Gastroesophageal sphincter (tissue), 4 donors: ENCODE results near the gene NRP2. TPM values are rescaled to one million over a fixed set of nuclear protein-coding genes. Genes with fewer than 3 reads are reported as not detected.

ENCODE experiments used
- ATAC-seq: fragments of 150-250 bp; one replicate; pipeline ENCODE4 v1.9.1; 2016; ENCODE audit warnings: mild to moderate bottlenecking, moderate library complexity
- H3K27ac ChIP-seq, 4 donors: fragments of 200-600 bp; sonication (generic) in 3 of 4; 1 replicate in 3 of 4; 2 replicates in 1 of 4; pipeline ENCODE4 v1.5.1; 2016 to 2019
- H3K27me3 ChIP-seq: fragments of 200-600 bp; sonication (generic); one replicate; pipeline ENCODE4 v1.5.1; 2019
- H3K36me3 ChIP-seq, 2 donors: fragments of 200-600 bp; sonication (generic); one replicate each; pipeline ENCODE4 v1.5.1; 2019; ENCODE audit warnings: control low read depth in 1 of 2
- H3K4me1 ChIP-seq, 3 donors: fragments of 200-600 bp; sonication (generic); 1 replicate in 2 of 3; 2 replicates in 1 of 3; pipeline ENCODE4 v1.5.1; 2016 to 2019; ENCODE audit warnings: control low read depth in 2 of 3
- H3K4me3 ChIP-seq, 2 donors: fragments of 200-600 bp; sonication (generic); one replicate each; pipeline ENCODE4 v1.5.1; 2019; ENCODE audit warnings: mild to moderate bottlenecking in 1 of 2, moderate library complexity in 1 of 2
- H3K9me3 ChIP-seq, 3 donors: fragments of 200-600 bp; sonication (generic); one replicate each; pipeline ENCODE4 v1.5.1; 2017 to 2019; ENCODE audit warnings: control low read depth in 2 of 3
- EP300 ChIP-seq: sonication (generic); formaldehyde crosslinking; IDR thresholded peaks from one replicate; pipeline ENCODE4 v1.6.1; 2017; ENCODE audit warnings: antibody characterized with exemption, mild to moderate bottlenecking
- POLR2A ChIP-seq, 2 donors: fragments of 450-650 bp; IDR thresholded peaks; one replicate each; pipeline ENCODE4 v1.6.1; 2017; ENCODE audit warnings: antibody characterized with exemption in 2 of 2, mild to moderate bottlenecking in 2 of 2, moderate library complexity in 1 of 2
- POLR2AphosphoS5 ChIP-seq: sonication (generic); formaldehyde crosslinking; IDR thresholded peaks from one replicate; pipeline ENCODE4 v1.6.1; 2017; ENCODE audit warnings: antibody characterized with exemption
- WGBS, 2 donors: methylation state at CpG; one replicate each; pipeline ENCODE4 v1.1.5; 2018; ENCODE audit warnings: low coverage in 1 of 2; 5-methylcytosine and 5-hydroxymethylcytosine counted together
- total RNA-seq, 4 donors: library from RNA; depleted of rRNA; stranded (reverse); fragments of >200 nt; gene quantifications; one replicate each; pipeline ENCODE4 v1.1.0, GENCODE V29; 2016
- TF ChIP-seq, protein P1 (sequence below), 4 experiments: fragments of 200-600 bp in 2 of 4; fragments of 450-650 bp in 2 of 4; sonication (generic) in 1 of 4; IDR thresholded peaks; one replicate each; pipeline ENCODE4 v1.5.1; 2017 to 2019; ENCODE audit warnings: antibody characterized with exemption in 4 of 4, mild to moderate bottlenecking in 2 of 4, moderate library complexity in 2 of 4

The NRP2 gene
- total RNA-seq, 4 donors from 2014 or later, result 278 to 466 (median 371) TPM

GRCh38 chr2:205682971-205683501, 735 bp downstream of the NRP2 start:
- Histone ChIP-seq H3K9me3 (no peaks in the 10 kb centered on the region), H3K27me3 (no peaks in the 10 kb centered on the region), H3K36me3 (no peaks in the 10 kb centered on the region), H3K4me3 (peak overlapping the region; percentile 92 to 99), H3K4me1 (peaks cover 0 to 49% (median 0%) of the 10 kb centered on the region in 3 donors), H3K27ac (peak overlapping the region; percentile 67 to 96 (median 93))
- TF ChIP-seq POLR2A (IDR thresholded peaks at IDR 0.05), result no peak
- TF ChIP-seq POLR2AphosphoS5, result no peak
- no peak for TF ChIP-seq EP300
- TF ChIP-seq, protein P1, sequence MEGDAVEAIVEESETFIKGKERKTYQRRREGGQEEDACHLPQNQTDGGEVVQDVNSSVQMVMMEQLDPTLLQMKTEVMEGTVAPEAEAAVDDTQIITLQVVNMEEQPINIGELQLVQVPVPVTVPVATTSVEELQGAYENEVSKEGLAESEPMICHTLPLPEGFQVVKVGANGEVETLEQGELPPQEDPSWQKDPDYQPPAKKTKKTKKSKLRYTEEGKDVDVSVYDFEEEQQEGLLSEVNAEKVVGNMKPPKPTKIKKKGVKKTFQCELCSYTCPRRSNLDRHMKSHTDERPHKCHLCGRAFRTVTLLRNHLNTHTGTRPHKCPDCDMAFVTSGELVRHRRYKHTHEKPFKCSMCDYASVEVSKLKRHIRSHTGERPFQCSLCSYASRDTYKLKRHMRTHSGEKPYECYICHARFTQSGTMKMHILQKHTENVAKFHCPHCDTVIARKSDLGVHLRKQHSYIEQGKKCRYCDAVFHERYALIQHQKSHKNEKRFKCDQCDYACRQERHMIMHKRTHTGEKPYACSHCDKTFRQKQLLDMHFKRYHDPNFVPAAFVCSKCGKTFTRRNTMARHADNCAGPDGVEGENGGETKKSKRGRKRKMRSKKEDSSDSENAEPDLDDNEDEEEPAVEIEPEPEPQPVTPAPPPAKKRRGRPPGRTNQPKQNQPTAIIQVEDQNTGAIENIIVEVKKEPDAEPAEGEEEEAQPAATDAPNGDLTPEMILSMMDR (IDR thresholded peaks at IDR 0.05), result no peak
- WGBS, 2 donors, result 3 to 15% methylated on average over 5 to 10 of the region's 10 CpGs
- ATAC-seq, result no peak

GRCh38 chr2:205683502-205684367, 1.4 kb downstream of the NRP2 start:
- peak overlapping the region; percentile 92 to 99 for H3K4me3 ChIP-seq
- WGBS, 2 donors, result 35 to 37% methylated on average over 9 to 10 of the region's 10 CpGs
- H3K36me3 ChIP-seq, result no peaks in the 10 kb centered on the region
- H3K9me3 ChIP-seq, result no peaks in the 10 kb centered on the region
- TF ChIP-seq EP300 (no peak), POLR2A (IDR thresholded peaks at IDR 0.05) (peak in 1 of 2 donors; percentile 25), POLR2AphosphoS5 (peak; percentile 69)
- TF ChIP-seq, protein P1 (IDR thresholded peaks at IDR 0.05), result no peak
- peaks cover 0 to 56% (median 0%) of the 10 kb centered on the region in 3 donors for H3K4me1 ChIP-seq
- H3K27me3 ChIP-seq, result no peaks in the 10 kb centered on the region
- no peak for ATAC-seq
- H3K27ac ChIP-seq, result peak overlapping the region; percentile 67 to 96 (median 93)

- H3K36me3 ChIP-seq, result no peaks in the 10 kb centered on the region
- H3K27me3 ChIP-seq, result no peaks in the 10 kb centered on the region
- ATAC-seq, result no peak
- H3K9me3 ChIP-seq, result no peaks in the 10 kb centered on the region
- TF ChIP-seq POLR2A (IDR thresholded peaks at IDR 0.05) (peak; percentile 11 to 40), EP300 (no peak), POLR2AphosphoS5 (peak; percentile 24)
- peak overlapping the region; percentile 92 to 99 for H3K4me3 ChIP-seq
- WGBS, 2 donors, result no CpG with 5 or more reads among the region's 35 CpGs
- H3K4me1 ChIP-seq, result peaks cover 4 to 67% (median 5%) of the 10 kb centered on the region in 3 donors
- H3K27ac ChIP-seq, result peak overlapping the region; percentile 67 to 96 (median 93)
Measured at GRCh38 chr2:205684871-205685313, 2.6 kb downstream of the NRP2 start.

- peaks cover 5 to 67% (median 6%) of the 10 kb centered on the region in 3 donors for H3K4me1 ChIP-seq
- WGBS, 2 donors, result 0 to 3% methylated on average over 6 to 11 of the region's 72 CpGs
- no peaks in the 10 kb centered on the region for H3K9me3 ChIP-seq
- no peaks in the 10 kb centered on the region for H3K27me3 ChIP-seq
- ATAC-seq, result peak; percentile 17
- TF ChIP-seq EP300 (no peak), POLR2A (IDR thresholded peaks at IDR 0.05) (peak in 1 of 2 donors; percentile 44), POLR2AphosphoS5 (peak; percentile 57)
- TF ChIP-seq, protein P1 (IDR thresholded peaks at IDR 0.05), result peak in 1 of 4 experiments; percentile 4
- peak overlapping the region; percentile 92 to 99 for H3K4me3 ChIP-seq
- no peaks in the 10 kb centered on the region for H3K36me3 ChIP-seq
- H3K27ac ChIP-seq, result peak overlapping the region; percentile 67 to 96 (median 93)
Measured at GRCh38 chr2:205685314-205686055, 3.2 kb downstream of the NRP2 start.
